GM19468 (cell line): ENCODE data around the gene CDC16.

ENCODE experiments used
- ATAC-seq: cut with Tn5 transposase; IDR thresholded peaks from one replicate; pipeline ENCODE4 v1.9.1; 2021; ENCODE audit warnings: mild to moderate bottlenecking, moderate library complexity, moderate number of reproducible peaks; ENCODE audit not compliant: unreplicated experiment; ENCODE audit errors: extremely low read depth

Gene CDC16

GRCh38 chr13:114321256-114321655, 86.6 kb downstream of the CDC16 start:
- no peak for ATAC-seq
